GM12892 (cell line): ENCODE data around the gene OR2Z1.
"Not testable (repeated sequence)": the region's sequence is repeated elsewhere in the genome, so short reads cannot be mapped to it uniquely, and the experiment has no call there.

ENCODE experiments used
- DNase-seq: peaks from one replicate; pipeline ENCODE4 v3.0.0; 2011; ENCODE audit not compliant: insufficient read length
- FAIRE-seq: peaks from 2 replicates; lab custom pipeline; 2011; peaks lifted over from hg19 to GRCh38; lab: Jason Lieb, UNC
- POLR2A ChIP-seq: IDR thresholded peaks from 2 replicates; pipeline ENCODE4 v1.6.1; 2011; ENCODE audit warnings: low read depth, low read length, control low read depth
- POLR2AphosphoS5 ChIP-seq: IDR thresholded peaks from 2 replicates; pipeline ENCODE4 v1.6.1; 2011; ENCODE audit warnings: low read depth, low read length, control low read depth
- TAF1 ChIP-seq: IDR thresholded peaks from 2 replicates; pipeline ENCODE4 v1.6.1; 2011; ENCODE audit warnings: low read depth, mild to moderate bottlenecking, control low read depth, low read length, borderline replicate concordance

The OR2Z1 gene

GRCh38 chr19:8722032-8722431 is 598 bp downstream of the OR2Z1 start:
- TF ChIP-seq POLR2AphosphoS5 = no peak
- no peak for TF ChIP-seq TAF1
- FAIRE-seq (no peak), DNase-seq (no peak)

- no peak for FAIRE-seq
- DNase-seq = no peak
- no peak for TF ChIP-seq POLR2AphosphoS5
- TF ChIP-seq TAF1 = no peak
Measured at GRCh38 chr19:8724276-8724675, 2.8 kb downstream of the OR2Z1 start.

GRCh38 chr19:8731428-8732169 is 10.2 kb downstream of the OR2Z1 start:
- TF ChIP-seq POLR2AphosphoS5 = no peak
- no peak for FAIRE-seq

GRCh38 chr19:8738377-8738776 is 16.9 kb downstream of the OR2Z1 start:
- no peak for FAIRE-seq
- DNase-seq = no peak
- no peak for TF ChIP-seq TAF1
- TF ChIP-seq POLR2A = no peak
- no peak for TF ChIP-seq POLR2AphosphoS5

More at GRCh38 chr19:8731428-8732169, 10.2 kb downstream of the OR2Z1 start:
- no peak for DNase-seq

- not testable (repeated sequence) for DNase-seq, FAIRE-seq
Measured at GRCh38 chr19:8739291-8740065, 18.0 kb downstream of the OR2Z1 start.

GRCh38 chr19:8767257-8767656 is 45.8 kb downstream of the OR2Z1 start:
- not testable (repeated sequence) for FAIRE-seq, DNase-seq

GRCh38 chr19:8769265-8769664 is 47.8 kb downstream of the OR2Z1 start:
- FAIRE-seq, DNase-seq: not testable (repeated sequence)

- not testable (repeated sequence) for DNase-seq, FAIRE-seq
Measured at GRCh38 chr19:8773587-8773986, 52.2 kb downstream of the OR2Z1 start.
